ENCODE measurements around the gene KPNA6. TPM values are rescaled to one million over a fixed set of nuclear protein-coding genes. Genes with fewer than 3 reads are reported as not detected.

KPNA6 gene
- total RNA-seq, 1 donor from 2014 or later, result 65.2 TPM

DNA sequence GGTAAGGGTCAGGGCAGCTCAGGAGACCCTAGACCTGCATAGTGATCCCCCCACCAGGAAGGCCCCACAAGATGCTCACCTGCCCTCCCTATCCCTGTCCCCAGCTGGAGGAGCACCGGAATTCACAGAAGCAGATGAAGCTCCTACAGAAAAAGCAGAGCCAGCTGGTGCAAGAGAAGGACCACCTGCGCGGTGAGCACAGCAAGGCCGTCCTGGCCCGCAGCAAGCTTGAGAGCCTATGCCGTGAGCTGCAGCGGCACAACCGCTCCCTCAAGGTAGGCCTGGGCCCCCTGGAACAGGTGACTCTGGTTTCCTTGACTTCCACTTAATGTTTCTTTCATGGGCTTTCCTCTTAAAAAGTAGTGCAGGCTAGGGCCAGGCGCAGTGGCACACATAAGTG, 80.0 kb downstream of the KPNA6 start:
- no peak for DNase-seq (ENCODE audit: low spot score)

GRCh38 chr1:32192220-32192948, 84.5 kb downstream of the KPNA6 start:
- DNase-seq (ENCODE audit: low spot score), result no peak

DNA sequence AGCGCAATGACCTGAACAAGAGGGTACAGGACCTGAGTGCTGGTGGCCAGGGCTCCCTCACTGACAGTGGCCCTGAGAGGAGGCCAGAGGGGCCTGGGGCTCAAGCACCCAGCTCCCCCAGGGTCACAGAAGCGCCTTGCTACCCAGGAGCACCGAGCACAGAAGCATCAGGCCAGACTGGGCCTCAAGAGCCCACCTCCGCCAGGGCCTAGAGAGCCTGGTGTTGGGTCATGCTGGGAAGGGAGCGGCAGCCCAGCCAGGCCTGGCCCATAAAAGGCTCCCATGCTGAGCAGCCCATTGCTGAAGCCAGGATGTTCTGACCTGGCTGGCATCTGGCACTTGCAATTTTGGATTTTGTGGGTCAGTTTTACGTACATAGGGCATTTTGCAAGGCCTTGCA, 87.1 kb downstream of the KPNA6 start:
- no peak for DNase-seq (ENCODE audit: low spot score)

- no peak for DNase-seq (ENCODE audit: low spot score)
These were observed 87.7 kb downstream of the KPNA6 start for GRCh38 chr1:32195531-32195930.

DNA sequence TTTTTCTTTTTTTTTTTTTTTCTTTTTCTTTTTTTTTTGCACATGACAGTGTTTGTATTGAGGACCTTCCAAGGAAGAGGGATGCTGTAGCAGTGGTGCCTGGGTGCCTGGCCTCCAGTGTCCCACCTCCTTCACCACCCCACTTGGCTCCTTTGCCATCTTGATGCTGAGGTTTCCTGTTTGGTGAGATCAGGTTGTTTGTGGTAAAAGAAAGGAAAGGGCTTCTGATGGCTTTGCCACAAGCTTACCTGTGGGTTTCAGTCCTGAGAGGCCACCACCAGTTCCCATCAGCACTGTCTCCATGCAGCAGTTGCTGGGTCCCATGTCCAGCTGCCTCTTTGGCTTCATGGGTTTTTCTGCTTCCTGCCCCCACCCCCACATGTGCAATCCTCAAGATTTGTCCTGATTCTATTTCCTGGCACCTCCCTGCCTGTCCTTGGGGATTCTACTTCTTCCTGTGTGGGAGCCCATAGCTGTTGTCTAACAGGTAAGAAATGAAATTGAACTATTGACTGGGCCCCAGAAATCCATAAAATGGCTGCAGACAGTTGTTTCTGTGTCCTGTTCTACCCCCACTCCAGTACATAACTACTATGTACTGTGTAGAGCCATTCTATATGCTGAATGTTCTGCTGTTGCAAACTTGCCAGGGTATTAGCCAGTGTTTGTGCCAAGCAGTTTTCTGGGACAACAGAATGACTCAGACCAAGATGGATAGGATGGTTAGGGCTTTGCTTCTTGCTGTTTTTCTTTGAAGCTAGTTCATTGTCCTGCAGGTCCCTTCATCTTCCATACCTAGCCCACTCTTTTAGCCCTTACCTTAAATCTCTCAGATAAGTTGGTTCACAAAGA, 88.3 kb downstream of the KPNA6 start:
- no peak for DNase-seq (ENCODE audit: low spot score)

- DNase-seq (ENCODE audit: low spot score), result no peak
These were observed 89.2 kb downstream of the KPNA6 start for GRCh38 chr1:32197074-32197473.

- no peak for DNase-seq (ENCODE audit: low spot score)
These were observed 90.0 kb downstream of the KPNA6 start for GRCh38 chr1:32197837-32198236.

GRCh38 chr1:32198237-32199042, 90.6 kb downstream of the KPNA6 start:
- DNase-seq (ENCODE audit: low spot score), result no peak

GRCh38 chr1:32199043-32199716, 91.3 kb downstream of the KPNA6 start:
- DNase-seq (ENCODE audit: low spot score), result no peak

GRCh38 chr1:32199717-32200072, 91.8 kb downstream of the KPNA6 start:
- DNase-seq (ENCODE audit: low spot score), result peak; percentile 83

DNA sequence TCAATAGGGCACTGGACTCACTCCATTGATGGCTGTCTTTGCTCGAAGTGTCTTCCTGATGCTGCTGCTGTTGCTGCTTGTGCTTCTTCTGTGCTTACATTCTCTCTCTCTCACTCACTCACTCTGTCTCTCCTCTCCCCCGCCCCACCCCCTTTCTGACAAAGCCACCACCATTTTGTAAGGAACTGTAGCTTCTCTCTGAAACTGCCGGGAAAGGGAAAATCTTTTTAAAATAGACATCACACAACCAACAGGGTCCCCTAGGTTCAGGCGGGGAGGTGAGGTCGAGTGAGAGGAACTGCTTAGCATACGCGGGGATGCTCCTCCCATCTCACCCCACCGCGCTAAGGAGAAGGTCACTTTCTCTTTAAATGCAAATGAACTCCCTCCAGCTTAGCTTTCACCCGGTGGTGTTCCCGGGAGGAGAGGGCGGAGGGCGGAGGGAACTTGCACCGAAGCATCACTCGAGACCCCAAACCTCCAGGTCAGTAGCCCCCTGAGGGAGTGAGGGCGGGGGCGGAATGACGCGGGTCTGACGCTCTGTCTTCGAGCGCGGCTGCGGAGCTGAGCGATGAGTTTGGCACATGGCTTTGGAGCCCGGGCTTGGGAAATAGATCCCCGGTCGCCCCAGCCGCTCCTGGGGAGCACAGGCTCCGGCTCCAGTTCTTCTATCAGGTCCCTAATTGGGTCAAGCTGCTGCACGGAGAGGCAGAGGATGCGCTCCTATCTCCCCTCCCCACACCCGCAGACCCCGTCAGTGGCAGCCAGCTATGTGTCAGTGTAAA, 92.6 kb downstream of the KPNA6 start, which contains the start of gene CCDC28B:
Gene CCDC28B, plus strand, starts transcription at position 370 of the 785 bp plus-strand sequence. CDS start 1,341 bp downstream, outside the sequence.
- DNase-seq (ENCODE audit: low spot score), result peak; percentile 38

DNA sequence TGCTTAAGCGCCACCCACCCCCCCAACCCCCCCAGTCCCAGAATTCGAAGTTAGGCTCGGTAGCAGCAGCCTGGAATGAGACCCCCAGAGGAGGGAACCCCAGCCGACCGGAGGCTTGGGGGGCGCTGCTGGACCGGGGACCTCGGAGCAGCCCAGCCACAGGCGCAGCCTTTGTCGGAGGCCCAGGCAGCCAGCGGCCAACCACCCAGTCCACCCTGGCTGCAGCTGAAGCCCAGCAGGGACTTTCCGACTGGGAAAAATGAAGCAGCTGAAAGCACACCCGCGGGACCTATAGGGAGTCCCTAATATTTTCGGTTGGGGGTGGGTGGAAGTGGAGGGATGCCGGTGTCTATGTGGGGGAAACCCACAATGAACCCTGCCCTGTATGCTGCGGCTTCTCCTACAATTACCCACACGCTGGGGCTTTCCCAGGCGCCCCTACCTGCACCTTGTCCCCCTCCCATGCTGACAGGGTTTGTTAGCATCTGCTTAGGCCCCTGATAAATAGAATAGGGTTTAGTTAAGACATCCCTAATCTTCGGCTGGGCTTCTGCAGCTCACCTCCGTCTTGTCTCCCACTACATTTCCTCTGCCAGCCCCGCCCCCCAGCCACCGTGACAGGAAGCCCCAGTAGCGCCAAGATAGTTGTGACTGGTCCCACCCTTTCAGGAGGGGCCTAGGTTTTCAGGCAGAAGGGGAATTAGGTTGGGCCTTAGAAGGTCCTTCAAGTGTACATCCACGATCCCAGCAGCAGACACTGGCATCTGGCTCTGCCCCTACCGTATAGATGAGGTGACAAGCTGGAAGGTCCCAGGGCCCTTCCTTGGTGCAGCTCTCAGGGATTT, 93.4 kb downstream of the KPNA6 start:
- DNase-seq (ENCODE audit: low spot score), result peak; percentile 59

GRCh38 chr1:32204943-32205361, 97.1 kb downstream of the KPNA6 start:
- no peak for DNase-seq (ENCODE audit: low spot score)

DNA sequence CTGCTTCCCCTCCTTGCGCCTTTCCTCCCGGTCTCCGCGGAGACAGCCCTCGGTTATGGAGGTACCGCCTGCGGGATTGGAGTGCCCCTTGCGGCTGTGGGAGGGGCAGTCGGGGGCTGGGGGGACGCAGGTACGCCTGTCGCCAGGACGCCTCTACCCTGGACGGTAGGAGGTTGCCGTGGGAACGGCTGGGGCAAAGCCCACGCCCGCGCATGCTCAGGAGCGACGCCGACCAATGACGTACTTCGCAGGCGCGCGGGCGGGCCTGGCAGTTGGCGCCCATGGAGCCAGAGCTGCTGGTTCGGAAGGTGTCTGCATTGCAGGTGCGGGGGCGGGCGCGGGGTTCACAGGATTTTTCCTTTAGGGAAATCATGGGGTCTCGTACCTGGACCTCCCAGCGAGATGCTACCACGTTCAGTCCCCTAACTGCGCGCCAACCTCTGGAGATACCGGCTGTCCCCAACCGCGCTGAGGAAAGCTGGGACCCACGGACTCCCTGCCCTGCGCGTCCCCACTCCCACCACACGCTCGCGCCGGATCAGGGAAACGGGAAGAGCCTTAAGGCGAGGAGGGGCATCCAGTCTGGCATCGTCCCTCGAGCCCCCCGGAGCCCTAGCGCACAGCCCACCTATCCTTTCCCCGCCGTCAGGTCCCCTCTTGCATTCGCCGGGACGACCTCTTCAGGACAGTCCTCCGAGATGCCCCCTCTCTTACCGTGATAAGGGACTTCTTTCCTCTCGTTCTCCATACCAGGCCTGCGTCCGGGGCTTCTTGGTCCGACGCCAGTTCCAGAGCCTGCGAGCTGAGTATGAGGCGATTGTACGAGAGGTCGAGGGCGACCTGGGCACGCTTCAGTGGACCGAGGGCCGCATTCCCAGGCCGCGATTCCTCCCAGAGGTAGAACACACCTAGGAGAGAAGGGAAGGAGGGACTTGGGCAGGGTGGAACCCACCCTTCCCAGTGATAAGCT, 97.8 kb downstream of the KPNA6 start, which contains the start of gene IQCC:
Gene IQCC, plus strand, starts transcription at position 271 of the 970 bp plus-strand sequence. Its CDS starts 11 bp downstream, at position 282.
- DNase-seq (ENCODE audit: low spot score), result peak; percentile 85

- no peak for DNase-seq (ENCODE audit: low spot score)
These were observed 100.6 kb downstream of the KPNA6 start for GRCh38 chr1:32208469-32208868.

DNA sequence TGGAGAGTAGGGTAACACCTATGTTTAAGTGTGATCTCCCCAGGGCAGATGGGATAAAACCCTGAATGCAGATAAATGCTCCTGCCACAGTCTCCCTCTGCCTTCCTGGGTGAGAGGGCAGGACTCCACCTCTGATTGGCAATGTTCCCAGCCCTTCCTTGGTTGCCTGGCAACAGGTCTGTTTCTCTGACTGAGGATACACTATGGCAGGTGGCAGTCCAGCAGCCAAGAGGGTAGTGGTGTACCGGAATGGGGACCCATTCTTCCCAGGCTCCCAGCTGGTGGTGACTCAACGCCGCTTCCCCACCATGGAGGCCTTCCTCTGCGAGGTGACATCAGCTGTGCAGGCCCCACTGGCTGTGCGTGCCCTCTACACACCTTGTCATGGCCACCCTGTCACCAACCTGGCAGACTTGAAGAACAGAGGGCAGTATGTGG, 101.1 kb downstream of the KPNA6 start, which contains the start of gene DCDC2B:
Gene DCDC2B, plus strand, starts transcription at position 199 of the 438 bp plus-strand sequence. Its CDS starts 5 bp downstream, at position 204.
- DNase-seq (ENCODE audit: low spot score), result peak; percentile 88

DNA sequence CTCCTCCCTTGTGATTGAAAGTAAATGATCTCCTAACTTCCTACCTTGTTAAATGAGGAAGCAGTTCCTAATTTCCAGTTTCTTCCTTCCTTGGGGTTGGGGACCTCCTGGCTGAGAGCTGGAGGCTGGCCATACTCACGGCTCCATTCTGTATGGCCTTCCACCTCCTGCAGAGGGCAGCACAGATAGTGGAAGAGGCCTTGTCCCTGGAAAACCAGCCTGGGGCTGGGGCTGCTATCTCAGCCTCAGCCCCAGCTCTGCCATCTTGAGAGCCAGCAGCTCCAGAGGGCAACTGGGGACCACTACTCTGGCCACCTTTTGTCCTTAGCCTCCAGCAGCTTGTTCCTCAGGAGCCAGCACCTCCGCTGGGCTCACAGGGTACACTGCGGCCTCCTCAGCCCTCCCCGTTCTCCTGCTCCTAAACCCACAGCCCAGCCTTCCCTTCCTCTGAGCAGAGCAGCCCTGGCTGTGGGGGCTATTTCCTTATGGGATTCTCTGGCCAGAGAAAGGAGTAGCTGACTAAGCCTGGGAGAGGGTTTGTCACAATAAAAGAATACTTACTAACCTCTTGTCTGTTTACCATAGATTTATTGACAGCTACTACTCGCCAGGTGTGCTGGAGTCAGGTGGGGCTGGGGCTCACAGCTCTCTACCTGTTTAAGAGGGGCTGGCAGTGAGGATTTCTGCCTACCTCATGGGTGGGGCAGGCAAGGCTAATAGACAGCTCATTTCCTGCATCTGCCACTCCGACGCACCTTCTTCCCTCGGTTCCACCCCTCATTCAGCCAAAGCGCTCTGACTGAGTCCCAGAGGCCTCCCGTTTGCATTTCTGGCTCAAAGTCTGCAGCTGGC, 108.0 kb downstream of the KPNA6 start:
- peak; percentile 64 for DNase-seq (ENCODE audit: low spot score)

Data from mucosa of gallbladder (tissue), 1 donor.